ENCODE data around the gene TAF1A. TPM values are rescaled to one million over a fixed set of nuclear protein-coding genes. Genes with fewer than 3 reads are reported as not detected.

The TAF1A gene
- total RNA-seq, 4 donors from 2014 or later: 2.3 to 7.7 (median 5.2) TPM

DNA sequence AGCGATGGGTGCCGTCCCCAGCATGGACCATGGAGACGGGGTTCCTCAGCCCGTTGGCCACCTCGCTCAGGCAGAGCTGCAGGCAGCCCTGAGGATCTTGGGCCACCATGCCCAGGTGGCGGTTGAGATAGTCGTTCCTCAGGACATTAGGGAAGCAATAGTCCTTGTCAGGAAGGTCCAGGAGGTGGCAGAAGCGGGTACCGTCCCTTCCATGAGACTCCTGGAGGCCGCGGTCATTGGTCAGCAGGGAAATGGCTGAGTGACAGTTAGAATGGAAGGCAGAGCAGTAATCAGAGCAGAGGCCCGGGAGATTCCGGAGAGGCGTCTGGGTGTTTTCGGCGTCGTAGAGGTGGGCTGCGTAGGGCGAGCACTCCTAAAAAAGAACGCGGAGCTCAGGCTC is 45.9 kb downstream of the TAF1A start:
- TF ChIP-seq, protein P1, sequence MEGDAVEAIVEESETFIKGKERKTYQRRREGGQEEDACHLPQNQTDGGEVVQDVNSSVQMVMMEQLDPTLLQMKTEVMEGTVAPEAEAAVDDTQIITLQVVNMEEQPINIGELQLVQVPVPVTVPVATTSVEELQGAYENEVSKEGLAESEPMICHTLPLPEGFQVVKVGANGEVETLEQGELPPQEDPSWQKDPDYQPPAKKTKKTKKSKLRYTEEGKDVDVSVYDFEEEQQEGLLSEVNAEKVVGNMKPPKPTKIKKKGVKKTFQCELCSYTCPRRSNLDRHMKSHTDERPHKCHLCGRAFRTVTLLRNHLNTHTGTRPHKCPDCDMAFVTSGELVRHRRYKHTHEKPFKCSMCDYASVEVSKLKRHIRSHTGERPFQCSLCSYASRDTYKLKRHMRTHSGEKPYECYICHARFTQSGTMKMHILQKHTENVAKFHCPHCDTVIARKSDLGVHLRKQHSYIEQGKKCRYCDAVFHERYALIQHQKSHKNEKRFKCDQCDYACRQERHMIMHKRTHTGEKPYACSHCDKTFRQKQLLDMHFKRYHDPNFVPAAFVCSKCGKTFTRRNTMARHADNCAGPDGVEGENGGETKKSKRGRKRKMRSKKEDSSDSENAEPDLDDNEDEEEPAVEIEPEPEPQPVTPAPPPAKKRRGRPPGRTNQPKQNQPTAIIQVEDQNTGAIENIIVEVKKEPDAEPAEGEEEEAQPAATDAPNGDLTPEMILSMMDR (IDR thresholded peaks at IDR 0.05): no peak
- TF ChIP-seq POLR2A (IDR thresholded peaks at IDR 0.05): no peak
- Histone ChIP-seq H3K36me3 (no peaks in the 10 kb centered on the region), H3K9me3 (no peaks in the 10 kb centered on the region), H3K4me1 (peaks cover 0 to 9% (median 0%) of the 10 kb centered on the region in 3 donors), H3K4me3 (no peak overlapping the region), H3K27ac (no peak overlapping the region), H3K27me3 (peaks cover 0 to 62% (median 0%) of the 10 kb centered on the region in 4 donors)
- intact Hi-C loops (cut with DNase I): no loop called here
- DNase-seq: no peak
- WGBS, 2 donors: 90% methylated on average over 15 of the region's 21 CpGs

DNA sequence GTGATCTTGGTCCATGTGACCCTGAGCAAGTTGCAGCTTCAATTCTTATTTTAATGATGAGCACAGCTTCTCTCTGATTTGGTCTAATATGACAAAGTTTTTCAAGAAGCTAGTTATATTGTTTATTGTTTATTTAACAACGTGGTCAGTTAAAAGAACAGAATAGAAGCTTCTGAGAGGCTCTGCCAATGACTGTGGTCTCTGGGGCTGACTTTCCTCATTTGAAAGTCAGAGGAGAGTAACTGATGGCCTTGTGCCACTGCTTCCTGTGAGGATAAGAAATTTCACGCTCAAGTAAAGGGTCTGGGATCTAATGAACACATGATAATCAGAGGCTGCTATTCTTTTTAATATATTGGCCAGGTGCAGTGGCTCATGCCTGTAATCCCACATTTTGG is 49.1 kb downstream of the TAF1A start:
- Histone ChIP-seq H3K27ac (no peak overlapping the region), H3K4me3 (no peak overlapping the region), H3K36me3 (no peaks in the 10 kb centered on the region), H3K9me3 (no peaks in the 10 kb centered on the region), H3K4me1 (no peaks in the 10 kb centered on the region), H3K27me3 (peaks cover 0 to 30% (median 0%) of the 10 kb centered on the region in 4 donors)
- intact Hi-C loops (cut with DNase I): no loop called here
- DNase-seq: no peak
- TF ChIP-seq, protein P1 (IDR thresholded peaks at IDR 0.05): no peak
- TF ChIP-seq POLR2A (IDR thresholded peaks at IDR 0.05): no peak
- WGBS, 2 donors: 33 to 36% methylated on average over 2 of the region's 2 CpGs

DNA sequence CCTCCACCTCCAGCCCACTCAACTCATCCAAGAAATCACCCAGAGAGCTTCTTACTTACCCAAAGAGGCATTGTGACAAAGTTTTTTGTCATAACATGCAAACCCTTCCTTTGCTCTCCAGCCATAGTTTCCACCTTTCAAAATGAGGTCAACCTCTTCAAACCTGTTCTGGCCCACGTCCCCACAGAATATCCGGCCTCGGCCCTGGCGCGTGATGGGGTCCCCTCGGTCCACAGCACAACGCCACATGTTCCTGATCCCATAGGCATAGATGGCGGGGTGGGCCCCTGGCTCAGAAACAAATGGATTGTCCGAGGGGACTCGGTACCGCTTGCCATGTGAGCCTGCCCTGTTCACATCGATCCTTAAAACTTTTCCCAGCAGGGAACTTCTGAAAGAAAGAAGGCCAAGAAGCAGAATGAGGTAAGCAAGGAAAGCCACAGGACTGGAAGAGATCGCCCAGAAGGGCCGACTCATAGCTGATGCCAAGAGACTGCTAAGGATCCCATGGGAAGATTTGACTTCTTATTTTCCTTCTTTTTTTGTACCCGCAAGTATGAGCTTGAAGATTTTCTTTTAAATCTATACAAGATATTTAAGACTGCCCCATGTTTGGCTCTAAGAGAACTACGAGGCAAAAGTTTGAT is 49.7 kb downstream of the TAF1A start:
- Histone ChIP-seq H3K4me3 (no peak overlapping the region), H3K9me3 (no peaks in the 10 kb centered on the region), H3K27me3 (peaks cover 0 to 25% (median 0%) of the 10 kb centered on the region in 4 donors), H3K4me1 (no peaks in the 10 kb centered on the region), H3K27ac (no peak overlapping the region), H3K36me3 (no peaks in the 10 kb centered on the region)
- DNase-seq: no peak
- TF ChIP-seq, protein P1 (IDR thresholded peaks at IDR 0.05): no peak
- TF ChIP-seq POLR2A (IDR thresholded peaks at IDR 0.05): no peak
- intact Hi-C loops (cut with DNase I): no loop called here
- 79 to 81% methylated on average over 13 to 16 of the region's 16 CpGs for WGBS, 2 donors

DNA sequence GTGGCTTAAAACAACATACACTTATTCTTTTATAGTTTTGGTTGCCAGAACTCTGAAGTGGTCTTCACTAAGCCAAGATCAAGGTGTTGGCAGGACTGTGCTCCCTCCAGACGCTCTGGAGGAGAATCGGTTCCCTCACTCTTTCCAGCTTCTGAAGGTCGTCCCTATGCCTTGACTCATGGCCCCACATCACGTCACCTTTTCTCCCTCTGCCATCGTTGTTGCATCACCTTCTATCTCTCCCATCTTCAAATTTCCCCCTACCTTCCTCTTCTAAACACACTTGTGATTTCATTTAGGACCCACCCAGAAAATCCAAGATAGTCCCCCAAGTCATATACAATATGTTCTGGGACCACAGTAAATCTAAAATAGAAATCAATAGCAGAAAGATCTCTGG is 54.3 kb downstream of the TAF1A start:
- no peak for DNase-seq
- H3K4me1 ChIP-seq: no peaks in the 10 kb centered on the region
- H3K9me3 ChIP-seq: no peaks in the 10 kb centered on the region
- 79 to 86% methylated on average over 5 of the region's 5 CpGs for whole genome bisulfite sequencing, 2 donors
- H3K27ac ChIP-seq: no peak overlapping the region
- no peaks in the 10 kb centered on the region for H3K36me3 ChIP-seq
- no peaks in the 10 kb centered on the region for H3K27me3 ChIP-seq
- TF ChIP-seq, protein P1 (IDR thresholded peaks at IDR 0.05): no peak
- TF ChIP-seq POLR2A (IDR thresholded peaks at IDR 0.05): no peak
- H3K4me3 ChIP-seq: no peak overlapping the region
- intact Hi-C loops (cut with DNase I): no loop called here

DNA sequence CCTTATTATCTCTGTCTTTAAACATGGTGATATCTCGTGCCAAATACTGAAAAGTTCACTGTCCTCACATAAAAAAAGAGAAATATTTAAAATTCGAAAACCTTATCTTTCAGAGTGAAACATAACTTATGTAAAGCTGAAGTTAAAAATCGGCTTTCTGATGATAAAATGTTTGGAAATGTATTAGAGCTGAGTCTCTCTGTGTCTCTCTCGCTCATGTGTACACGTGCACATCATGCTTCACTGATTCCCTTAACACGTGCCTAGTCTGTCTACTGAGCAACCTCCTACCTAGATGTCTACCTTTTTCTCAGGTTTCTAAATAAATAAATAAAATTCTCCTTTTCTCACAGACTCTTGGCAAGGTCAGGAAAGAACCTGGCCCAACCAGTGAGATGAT is 58.9 kb downstream of the TAF1A start:
- Histone ChIP-seq H3K9me3 (no peaks in the 10 kb centered on the region), H3K27me3 (no peaks in the 10 kb centered on the region), H3K36me3 (no peaks in the 10 kb centered on the region), H3K27ac (no peak overlapping the region), H3K4me3 (no peak overlapping the region), H3K4me1 (no peaks in the 10 kb centered on the region)
- 54 to 60% methylated on average over 6 of the region's 6 CpGs for WGBS, 2 donors
- TF ChIP-seq, protein P1 (IDR thresholded peaks at IDR 0.05): no peak
- TF ChIP-seq POLR2A (IDR thresholded peaks at IDR 0.05): no peak
- no peak for DNase-seq
- intact Hi-C loops (cut with DNase I): no loop called here
